NT2/D1 (cell line): ENCODE measurements around the gene ABL1.

ENCODE experiments used
- YY1 ChIP-seq: IDR thresholded peaks from 2 replicates; pipeline ENCODE4 v1.6.1; 2011; ENCODE audit not compliant: insufficient read length, insufficient read depth
- ZNF274 ChIP-seq: IDR thresholded peaks from 2 replicates; pipeline ENCODE4 v1.6.1; 2011; ENCODE audit warnings: mild to moderate bottlenecking, low read depth, low read length

GRCh38 chr9:130830231-130830760 is 4.8 kb upstream of the ABL1 start:
- TF ChIP-seq YY1, result no peak
- TF ChIP-seq ZNF274, result no peak
